H9 (cell line): ENCODE results near the gene NSD1. TPM values are rescaled to one million over a fixed set of nuclear protein-coding genes. Genes with fewer than 3 reads are reported as not detected.

Source experiments
- DNase-seq: peaks from one replicate; pipeline ENCODE4 v3.0.0-alpha.2; 2017
- H2AFZ ChIP-seq: one replicate; pipeline ENCODE4 v1.6.1; 2013; ENCODE audit warnings: mild to moderate bottlenecking, low read length, control low read depth, moderate library complexity
- H2AK5ac ChIP-seq: 2 replicates; pipeline ENCODE4 v1.6.1; 2013; ENCODE audit warnings: low read length, control low read depth, mixed read lengths; ENCODE audit not compliant: insufficient read length
- H2BK120ac ChIP-seq: one replicate; pipeline ENCODE4 v1.6.1; 2013; ENCODE audit warnings: low read depth, mild to moderate bottlenecking, low read length, control low read depth, inconsistent platforms; ENCODE audit not compliant: poor library complexity, severe bottlenecking
- H2BK12ac ChIP-seq: 2 replicates; pipeline ENCODE4 v1.6.1; 2013; ENCODE audit warnings: low read length, control low read depth, mixed read lengths, low read depth; ENCODE audit not compliant: insufficient read length
- H2BK15ac ChIP-seq: 2 replicates; pipeline ENCODE4 v1.6.1; 2013; ENCODE audit warnings: low read depth, low read length, control low read depth
- H2BK20ac ChIP-seq: one replicate; pipeline ENCODE4 v1.6.1; 2013; ENCODE audit warnings: low read depth, mild to moderate bottlenecking, low read length, control low read depth, inconsistent platforms; ENCODE audit not compliant: poor library complexity, severe bottlenecking
- H2BK5ac ChIP-seq: 2 replicates; pipeline ENCODE4 v1.6.1; 2013; ENCODE audit warnings: low read length, control low read depth, mixed read lengths; ENCODE audit not compliant: insufficient read length
- H3K14ac ChIP-seq: 2 replicates; pipeline ENCODE4 v1.6.1; 2013; ENCODE audit warnings: low read length, control low read depth; ENCODE audit not compliant: insufficient read depth
- H3K18ac ChIP-seq: 2 replicates; pipeline ENCODE4 v1.6.1; 2013; ENCODE audit warnings: low read depth, mild to moderate bottlenecking, mixed read lengths, low read length, control low read depth; ENCODE audit not compliant: insufficient read length
- H3K23ac ChIP-seq: 2 replicates; pipeline ENCODE4 v1.6.1; 2013; ENCODE audit warnings: low read length, control low read depth, mixed read lengths, low read depth; ENCODE audit not compliant: insufficient read length
- H3K23me2 ChIP-seq: 2 replicates; pipeline ENCODE4 v1.6.1; 2013; ENCODE audit warnings: low read depth, mild to moderate bottlenecking, mixed read lengths, low read length, control low read depth; ENCODE audit not compliant: insufficient read length, poor library complexity, severe bottlenecking
- H3K27ac ChIP-seq: 2 replicates; pipeline ENCODE4 v1.5.1; 2013; ENCODE audit warnings: low read length, control low read depth, mixed read lengths, low read depth; ENCODE audit not compliant: insufficient read length
- H3K27me3 ChIP-seq: 2 replicates; pipeline ENCODE4 v1.6.1; 2013; ENCODE audit warnings: low read length, control low read depth, inconsistent platforms; ENCODE audit not compliant: insufficient read depth
- H3K4ac ChIP-seq: 2 replicates; pipeline ENCODE4 v1.6.1; 2013; ENCODE audit warnings: low read depth, mild to moderate bottlenecking, control low read depth, inconsistent platforms, low read length, moderate library complexity
- H3K4me1 ChIP-seq: 2 replicates; pipeline ENCODE4 v1.6.1; 2013; ENCODE audit warnings: low read length, control low read depth, inconsistent platforms; ENCODE audit not compliant: insufficient read depth
- H3K4me2 ChIP-seq: 2 replicates; pipeline ENCODE4 v1.6.1; 2013; ENCODE audit warnings: low read length, control low read depth, mixed read lengths; ENCODE audit not compliant: insufficient read length, insufficient read depth
- H3K56ac ChIP-seq: 2 replicates; pipeline ENCODE4 v1.6.1; 2013; ENCODE audit warnings: low read depth, mild to moderate bottlenecking, mixed read lengths, low read length, control low read depth; ENCODE audit not compliant: insufficient read length
- H3K79me1 ChIP-seq: 2 replicates; pipeline ENCODE4 v1.6.1; 2013; ENCODE audit warnings: low read depth, mild to moderate bottlenecking, moderate library complexity, low read length, control low read depth, inconsistent platforms; ENCODE audit not compliant: insufficient read depth, poor library complexity, severe bottlenecking
- H3K79me2 ChIP-seq: 2 replicates; pipeline ENCODE4 v1.6.1; 2013; ENCODE audit warnings: low read length, control low read depth, inconsistent platforms; ENCODE audit not compliant: insufficient read depth
- H3K9ac ChIP-seq: 2 replicates; pipeline ENCODE4 v1.6.1; 2013; ENCODE audit warnings: low read length, control low read depth, mixed read lengths; ENCODE audit not compliant: insufficient read length; ENCODE audit errors: extremely low read depth
- H3K9me3 ChIP-seq: one replicate; pipeline ENCODE4 v1.6.1; 2013; ENCODE audit warnings: low read depth, low read length, inconsistent platforms; ENCODE audit not compliant: control insufficient read depth
- H3T11ph ChIP-seq: one replicate; pipeline ENCODE4 v1.6.1; 2013; ENCODE audit warnings: mild to moderate bottlenecking, low read length, control low read depth, inconsistent platforms
- H4K20me1 ChIP-seq: one replicate; pipeline ENCODE4 v1.6.1; 2013; ENCODE audit not compliant: control insufficient read depth, insufficient read length, insufficient read depth
- H4K5ac ChIP-seq: 2 replicates; pipeline ENCODE4 v1.6.1; 2013; ENCODE audit warnings: low read depth, mild to moderate bottlenecking, mixed read lengths, low read length, control low read depth; ENCODE audit not compliant: insufficient read length
- H4K8ac ChIP-seq: replicated peaks from 2 replicates; pipeline ENCODE4 v1.6.1; 2013; ENCODE audit warnings: low read length, control low read depth, mixed read lengths, low read depth; ENCODE audit not compliant: insufficient read length
- H4K91ac ChIP-seq: 2 replicates; pipeline ENCODE4 v1.6.1; 2013; ENCODE audit warnings: low read depth, mild to moderate bottlenecking, moderate library complexity, mixed read lengths, low read length, control low read depth; ENCODE audit not compliant: insufficient read length
- H3K27ac Mint-ChIP-seq, 3 experiments: 2 replicates in 2 of 3; 3 replicates in 1 of 3; pipeline ENCODE4 v1.8.0; 2020 to 2021; ENCODE audit warnings: mixed read lengths in 3 of 3, mild to moderate bottlenecking in 1 of 3, moderate library complexity in 1 of 3
- H3K27me3 Mint-ChIP-seq: 2 replicates; pipeline ENCODE4 v1.8.0; 2021; ENCODE audit warnings: low read depth, mild to moderate bottlenecking, moderate library complexity, mixed read lengths
- H3K36me3 Mint-ChIP-seq, 3 experiments: 2 replicates in 2 of 3; 3 replicates in 1 of 3; pipeline ENCODE4 v1.8.0; 2020 to 2021; ENCODE audit warnings: low read depth in 3 of 3, mixed read lengths in 3 of 3; ENCODE audit not compliant: insufficient read depth in 1 of 3
- H3K4me1 Mint-ChIP-seq, 2 experiments: 2 replicates each; pipeline ENCODE4 v1.8.0; 2020; ENCODE audit warnings: mixed read lengths in 2 of 2
- H3K4me3 Mint-ChIP-seq, 2 experiments: 2 replicates in 1 of 2; 3 replicates in 1 of 2; pipeline ENCODE4 v1.8.0; 2020 to 2021; ENCODE audit warnings: mild to moderate bottlenecking in 2 of 2, mixed read lengths in 2 of 2, moderate library complexity in 1 of 2
- H3K9me3 Mint-ChIP-seq, 2 experiments: 2 replicates in 1 of 2; 3 replicates in 1 of 2; pipeline ENCODE4 v1.8.0; 2020; ENCODE audit warnings: mild to moderate bottlenecking in 2 of 2, mixed read lengths in 2 of 2, moderate library complexity in 1 of 2
- WGBS: extraction: QIAGEN DNeasy Blood & Tissue Kit; methylation state at CpG from one replicate; pipeline ENCODE4 v1.1.7; 2013; ENCODE audit warnings: missing lambda C conversion rate, low lambda C conversion rate, mixed read lengths; ENCODE audit not compliant: insufficient read length; ENCODE audit errors: extremely low coverage; 5-methylcytosine and 5-hydroxymethylcytosine counted together
- total RNA-seq: library from RNA; stranded (reverse); gene quantifications from 2 replicates; pipeline ENCODE4 v1.2.1, GENCODE V29; 2021
- TF ChIP-seq, protein P1 (sequence below): fragments of 200-600 bp; sonication (generic); conservative IDR thresholded peaks from 3 replicates; pipeline ENCODE4 v1.8.0; 2021; ENCODE audit warnings: antibody characterized with exemption, mild to moderate bottlenecking

NSD1 gene
- total RNA-seq, 1 experiment from 2014 or later, result 213 TPM

DNA sequence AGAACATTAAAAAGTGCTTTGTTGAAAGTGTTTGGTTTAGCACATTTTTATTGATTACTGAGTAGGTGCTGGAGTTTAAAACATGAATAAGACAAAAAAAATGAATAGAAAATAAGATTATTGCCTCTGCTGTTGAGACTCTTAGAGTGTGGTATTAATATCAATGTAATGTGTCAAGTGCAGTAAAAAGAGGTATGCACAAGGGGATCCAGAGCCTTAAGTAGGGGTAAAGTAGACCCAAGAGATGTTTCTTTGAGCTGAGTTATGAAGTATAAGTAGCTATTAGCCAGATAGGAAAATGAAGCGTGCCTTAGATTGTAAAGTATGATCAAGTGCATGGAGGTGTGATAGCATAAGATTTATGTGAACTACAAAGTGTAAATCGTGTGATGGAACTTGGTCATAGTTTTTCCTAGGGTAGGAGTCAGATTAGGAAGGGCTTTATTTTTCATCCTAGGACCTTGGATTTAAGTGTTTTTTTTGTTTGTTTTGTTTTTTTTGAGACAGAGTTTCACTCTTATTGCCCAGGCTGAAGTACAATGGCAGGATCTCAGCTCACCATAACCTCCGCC, 45.2 kb downstream of the NSD1 start:
- Mint-ChIP-seq H3K4me3 (no peak overlapping the region), H3K27ac (peak overlapping the region in 1 of 3 experiments; percentile 74; a peak in 3 of 7 replicates), H3K9me3 (no peaks in the 10 kb centered on the region), H3K36me3 (peaks cover 5 to 29% (median 24%) of the 10 kb centered on the region in 3 experiments), H3K4me1 (peaks cover 0 to 2% of the 10 kb centered on the region in 2 experiments; a peak in 2 of 4 replicates), H3K27me3 (no peaks in the 10 kb centered on the region)
- no peak overlapping the region for H3K9ac ChIP-seq
- H2BK5ac ChIP-seq, result no peak overlapping the region
- no peaks in the 10 kb centered on the region for H4K20me1 ChIP-seq
- no peak overlapping the region for H2BK20ac ChIP-seq
- no peak overlapping the region for H3K4ac ChIP-seq
- no peaks in the 10 kb centered on the region for H3K4me1 ChIP-seq
- DNase-seq, result no peak
- H3K79me2 ChIP-seq, result peaks cover 30% of the 10 kb centered on the region; the same call in 1 of the 2 replicates
- no peak overlapping the region for H4K8ac ChIP-seq
- no peak overlapping the region for H3K4me2 ChIP-seq
- peaks cover 6% of the 10 kb centered on the region for H3K79me1 ChIP-seq
- no peak overlapping the region for H3K27ac ChIP-seq
- no peak overlapping the region for H3T11ph ChIP-seq
- TF ChIP-seq, protein P1, sequence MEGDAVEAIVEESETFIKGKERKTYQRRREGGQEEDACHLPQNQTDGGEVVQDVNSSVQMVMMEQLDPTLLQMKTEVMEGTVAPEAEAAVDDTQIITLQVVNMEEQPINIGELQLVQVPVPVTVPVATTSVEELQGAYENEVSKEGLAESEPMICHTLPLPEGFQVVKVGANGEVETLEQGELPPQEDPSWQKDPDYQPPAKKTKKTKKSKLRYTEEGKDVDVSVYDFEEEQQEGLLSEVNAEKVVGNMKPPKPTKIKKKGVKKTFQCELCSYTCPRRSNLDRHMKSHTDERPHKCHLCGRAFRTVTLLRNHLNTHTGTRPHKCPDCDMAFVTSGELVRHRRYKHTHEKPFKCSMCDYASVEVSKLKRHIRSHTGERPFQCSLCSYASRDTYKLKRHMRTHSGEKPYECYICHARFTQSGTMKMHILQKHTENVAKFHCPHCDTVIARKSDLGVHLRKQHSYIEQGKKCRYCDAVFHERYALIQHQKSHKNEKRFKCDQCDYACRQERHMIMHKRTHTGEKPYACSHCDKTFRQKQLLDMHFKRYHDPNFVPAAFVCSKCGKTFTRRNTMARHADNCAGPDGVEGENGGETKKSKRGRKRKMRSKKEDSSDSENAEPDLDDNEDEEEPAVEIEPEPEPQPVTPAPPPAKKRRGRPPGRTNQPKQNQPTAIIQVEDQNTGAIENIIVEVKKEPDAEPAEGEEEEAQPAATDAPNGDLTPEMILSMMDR, result no peak
- no peaks in the 10 kb centered on the region for H3K23me2 ChIP-seq
- no peak overlapping the region for H2BK15ac ChIP-seq
- H2AK5ac ChIP-seq, result no peak overlapping the region
- no peak overlapping the region for H3K56ac ChIP-seq
- no peaks in the 10 kb centered on the region for H3K9me3 ChIP-seq
- H2BK120ac ChIP-seq, result no peak overlapping the region
- no CpG with 5 or more reads among the region's 3 CpGs for WGBS
- no peak overlapping the region for H2AFZ ChIP-seq
- no peak overlapping the region for H4K91ac ChIP-seq
- no peak overlapping the region for H3K14ac ChIP-seq
- no peak overlapping the region for H3K18ac ChIP-seq
- H3K27me3 ChIP-seq, result no peaks in the 10 kb centered on the region
- no peak overlapping the region for H3K23ac ChIP-seq
- H2BK12ac ChIP-seq, result no peak overlapping the region
- H4K5ac ChIP-seq, result no peak overlapping the region
